Activated gamma-delta T cell treated with Interleukin-2 at 50 U/mL for 16 hours (primary cell): ENCODE data around the gene MIF4GD.

Experiments used
- DNase-seq: peaks from one replicate; pipeline ENCODE4 v3.0.0-alpha.2; 2020

MIF4GD gene

GRCh38 chr17:75231071-75231470, 40.0 kb downstream of the MIF4GD start:
- DNase-seq, result no peak

GRCh38 chr17:75228847-75229246, 42.2 kb downstream of the MIF4GD start:
- no peak for DNase-seq

- no peak for DNase-seq
Observed at GRCh38 chr17:75228305-75228704, 42.7 kb downstream of the MIF4GD start.

- DNase-seq, result no peak
Observed at GRCh38 chr17:75227729-75228128, 43.3 kb downstream of the MIF4GD start.

GRCh38 chr17:75225016-75225415, 46.0 kb downstream of the MIF4GD start:
- no peak for DNase-seq

GRCh38 chr17:75219815-75220214, 51.2 kb downstream of the MIF4GD start:
- no peak for DNase-seq

- DNase-seq, result no peak
Observed at GRCh38 chr17:75218131-75218530, 52.9 kb downstream of the MIF4GD start.
